PFSK-1 (cell line): ENCODE results near the gene NPAS2.

Source experiments
- FOXP2 ChIP-seq: optimal IDR thresholded peaks from 2 replicates; pipeline ENCODE3; 2011; ENCODE audit warnings: borderline replicate concordance, control low read depth, inconsistent platforms; ENCODE audit not compliant: insufficient read depth; ENCODE audit errors: extremely low read length, extremely low read depth
- POLR2AphosphoS5 ChIP-seq: IDR thresholded peaks from 2 replicates; pipeline ENCODE4 v1.6.1; 2012; ENCODE audit warnings: low read depth, mild to moderate bottlenecking, control low read depth, low read length, moderate library complexity
- REST ChIP-seq, 2 experiments: IDR thresholded peaks; 2 replicates each; pipeline versions ENCODE4 v1.6.1 to v1.8.0; 2011 to 2012; ENCODE audit warnings: low read depth in 2 of 2, low read length in 2 of 2, control low read depth in 1 of 2, inconsistent platforms in 1 of 2, mild to moderate bottlenecking in 1 of 2, moderate library complexity in 1 of 2; ENCODE audit not compliant: insufficient read depth in 1 of 2
- SIN3A ChIP-seq: IDR thresholded peaks from 2 replicates; pipeline ENCODE4 v1.6.1; 2012; ENCODE audit warnings: mild to moderate bottlenecking, low read length, moderate library complexity, borderline replicate concordance; ENCODE audit not compliant: insufficient read depth
- TAF1 ChIP-seq: IDR thresholded peaks from 2 replicates; pipeline ENCODE4 v1.6.1; 2012; ENCODE audit warnings: low read length, control low read depth, borderline replicate concordance; ENCODE audit not compliant: insufficient read depth

The NPAS2 gene

DNA sequence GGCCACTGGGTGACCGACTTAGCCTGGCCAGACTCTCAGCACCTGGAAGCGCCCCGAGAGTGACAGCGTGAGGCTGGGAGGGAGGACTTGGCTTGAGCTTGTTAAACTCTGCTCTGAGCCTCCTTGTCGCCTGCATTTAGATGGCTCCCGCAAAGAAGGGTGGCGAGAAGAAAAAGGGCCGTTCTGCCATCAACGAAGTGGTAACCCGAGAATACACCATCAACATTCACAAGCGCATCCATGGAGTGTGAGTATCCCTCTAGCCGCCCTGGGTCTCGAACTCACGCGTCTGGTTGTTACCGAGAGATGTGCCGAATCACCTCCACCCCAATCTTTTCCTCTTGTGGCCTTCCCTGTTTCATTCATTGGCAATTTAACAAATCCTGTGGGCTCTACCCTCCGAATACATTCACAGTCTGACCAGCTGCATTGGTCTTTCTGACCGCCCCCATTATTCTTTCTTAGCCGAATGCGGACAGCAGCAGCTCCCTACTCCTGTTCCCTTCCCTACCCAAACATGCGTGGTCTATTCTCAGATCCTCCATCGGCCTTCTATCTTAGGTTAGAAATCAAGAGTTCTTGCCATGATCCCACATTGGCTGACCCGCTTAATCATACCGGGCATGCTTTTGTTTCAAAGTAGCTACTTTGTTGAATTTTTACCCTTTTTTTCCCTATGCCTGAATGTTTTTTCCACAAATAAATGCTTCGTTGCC is 182.8 kb downstream of the NPAS2 start:
- TF ChIP-seq TAF1 (no peak), REST (IDR thresholded peaks at IDR 0.05; ENCODE audit: insufficient read depth in 1 of 2, low read depth in 2 of 2, low read length in 2 of 2) (no peak), POLR2AphosphoS5 (no peak; the same call in none of the 2 replicates), FOXP2 (no peak), SIN3A (no peak)

DNA sequence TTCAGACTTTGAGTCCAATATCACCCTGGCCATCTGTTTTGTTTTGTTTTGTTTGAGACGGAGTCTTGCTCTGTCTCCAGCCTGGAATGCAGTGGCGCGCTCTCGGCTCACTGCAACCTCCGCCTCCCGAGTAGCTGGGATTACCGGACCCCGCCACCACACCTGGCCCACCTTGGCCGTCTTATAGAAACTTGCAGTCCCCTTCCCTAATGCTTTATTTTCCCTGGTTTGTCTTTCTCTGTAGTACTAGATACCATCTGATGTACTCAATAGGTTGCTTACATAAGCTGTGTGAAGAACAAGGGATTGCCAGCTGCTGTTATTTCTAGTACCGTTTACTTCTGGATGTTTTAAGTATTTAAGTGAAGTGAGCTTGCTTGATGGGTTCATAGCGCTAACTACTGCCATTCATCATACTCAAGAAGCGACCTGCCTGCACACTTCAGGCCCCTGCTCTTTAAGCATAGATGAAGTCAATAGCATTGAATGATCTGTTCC is 183.4 kb downstream of the NPAS2 start:
- TF ChIP-seq FOXP2: no peak
- TF ChIP-seq TAF1: 0 out of 2 replicates have a peak, but pooled peaks have one; percentile 13

GRCh38 chr2:101004620-101005325 is 184.8 kb downstream of the NPAS2 start:
- peak; percentile 53; the same call in 1 of the 2 replicates for TF ChIP-seq POLR2AphosphoS5
- TF ChIP-seq TAF1: no peak

GRCh38 chr2:101006065-101006715 is 186.3 kb downstream of the NPAS2 start:
- TF ChIP-seq POLR2AphosphoS5 (no peak; the same call in 1 of the 2 replicates), FOXP2 (no peak), SIN3A (no peak), REST (IDR thresholded peaks at IDR 0.05; ENCODE audit: insufficient read depth in 1 of 2, low read depth in 2 of 2, low read length in 2 of 2) (no peak), TAF1 (no peak)

DNA sequence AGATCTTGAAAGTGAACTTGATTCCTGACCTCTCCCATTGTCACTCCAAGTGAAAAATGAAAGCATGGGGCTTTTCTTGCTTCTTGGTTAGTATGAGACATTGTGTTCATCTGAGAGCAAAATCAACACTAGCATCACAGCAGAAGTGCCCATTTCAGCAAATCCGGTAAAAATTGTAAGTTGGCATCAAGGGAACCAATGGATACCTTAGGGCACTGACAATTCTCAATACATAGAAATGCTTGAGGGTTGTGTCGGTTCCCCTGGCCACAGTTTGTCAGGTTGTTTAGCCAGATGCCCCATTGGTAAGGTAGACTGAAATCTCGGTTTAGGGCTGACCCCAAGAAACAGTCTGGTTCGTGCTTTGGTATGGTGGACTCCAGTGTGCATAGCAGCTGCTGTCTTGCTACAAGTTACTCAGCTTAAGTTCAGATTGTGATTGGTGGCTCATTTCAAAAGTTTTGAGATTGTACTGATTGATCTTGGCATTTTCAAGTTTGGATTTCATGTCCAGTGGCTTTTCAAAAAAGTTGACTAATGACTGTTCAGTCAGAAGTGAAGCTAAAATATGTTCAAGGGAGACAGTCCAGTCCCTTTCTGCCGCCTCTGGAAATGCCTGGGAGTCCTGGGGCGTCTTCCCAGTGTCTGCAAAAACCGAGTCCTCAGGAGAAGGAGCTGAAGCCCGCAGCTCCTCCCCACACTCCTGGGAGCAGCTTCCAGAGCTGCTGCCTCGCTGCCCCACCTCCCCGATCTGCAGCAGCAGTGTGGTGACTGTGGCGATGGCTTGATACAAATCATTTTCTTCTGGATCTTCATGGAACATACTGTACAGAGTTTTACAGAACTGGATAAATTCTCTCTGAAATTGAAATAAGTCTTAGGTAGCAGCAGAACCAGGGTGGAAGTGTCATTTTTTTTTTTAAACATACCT is 187.7 kb downstream of the NPAS2 start:
- TF ChIP-seq POLR2AphosphoS5 (peak; percentile 83), FOXP2 (no peak), SIN3A (no peak), TAF1 (no peak), REST (IDR thresholded peaks at IDR 0.05; ENCODE audit: insufficient read depth in 1 of 2, low read depth in 2 of 2, low read length in 2 of 2) (no peak)
